ENCODE data around the gene LIX1.

The LIX1 gene

DNA sequence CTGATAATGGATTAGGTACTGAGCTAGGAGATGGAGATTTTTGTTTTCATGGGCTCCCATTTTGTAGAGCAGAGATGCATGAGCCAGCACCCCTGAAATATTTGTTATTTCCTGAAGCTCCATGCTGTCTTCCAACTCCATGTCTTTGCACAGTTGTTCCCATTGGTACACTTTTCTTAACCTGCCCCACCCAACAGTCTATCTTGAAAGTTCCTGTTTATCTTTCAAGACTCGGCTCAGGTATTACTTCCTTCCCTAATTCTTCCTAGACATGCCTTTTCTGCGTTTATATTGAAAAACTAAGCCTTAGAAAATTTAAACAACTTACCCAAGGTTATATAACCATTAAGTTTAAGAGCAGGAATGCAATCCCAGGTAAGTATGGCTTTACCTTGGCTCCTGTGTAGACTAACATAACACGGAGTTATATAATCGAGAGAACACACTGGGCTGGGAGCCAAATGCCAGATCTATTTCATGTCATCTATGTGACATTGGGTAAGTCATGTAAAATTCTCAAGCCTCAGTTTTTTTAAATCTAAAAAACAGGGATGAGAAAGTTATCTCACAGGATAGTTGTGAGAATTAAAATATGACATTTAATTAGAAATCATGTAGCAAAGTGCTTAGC lies 67.4 kb downstream of the LIX1 start:
- DNase-seq (ENCODE audit: low read depth in 2 of 2): no peak

DNA sequence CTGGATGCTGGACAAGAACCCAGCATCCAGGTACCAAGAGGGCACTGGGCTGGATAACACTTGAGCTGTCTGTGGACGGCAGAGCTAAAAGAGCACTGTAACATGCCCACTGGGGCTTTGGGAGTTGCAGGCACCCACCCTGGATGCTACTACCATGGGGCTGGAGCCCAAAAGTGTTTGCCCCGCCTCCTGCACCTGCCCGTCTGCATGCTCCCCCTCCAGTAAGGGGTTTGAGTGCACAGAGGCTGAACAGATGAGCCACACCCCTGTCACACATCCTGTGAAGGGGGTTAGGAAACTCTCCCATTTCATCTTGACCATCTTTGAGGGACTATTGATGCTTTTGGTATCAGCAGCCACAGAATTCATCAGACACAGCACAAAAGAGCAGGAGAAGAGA lies 69.0 kb downstream of the LIX1 start:
- DNase-seq (ENCODE audit: low read depth in 2 of 2): no peak

DNA sequence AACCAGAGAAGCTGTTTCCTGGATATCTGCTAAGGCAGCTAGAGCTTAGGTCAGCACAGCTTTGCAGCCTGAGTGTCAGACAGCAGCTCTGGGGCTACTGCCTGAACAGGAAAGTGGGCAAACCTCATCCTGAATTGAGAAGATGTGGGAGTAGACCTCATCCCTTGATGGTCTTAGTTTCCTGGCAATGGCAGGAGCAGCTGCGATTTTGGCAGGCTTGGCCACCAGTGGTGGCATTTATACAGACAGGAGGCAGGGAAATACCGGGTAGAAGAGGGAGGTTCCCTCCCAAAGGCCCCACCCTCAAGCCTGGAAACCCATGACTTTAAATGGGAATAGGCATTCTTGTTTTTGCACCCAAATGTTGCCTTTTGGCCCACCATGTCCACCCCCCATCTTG lies 69.7 kb downstream of the LIX1 start:
- DNase-seq (ENCODE audit: low read depth in 2 of 2): no peak

DNA sequence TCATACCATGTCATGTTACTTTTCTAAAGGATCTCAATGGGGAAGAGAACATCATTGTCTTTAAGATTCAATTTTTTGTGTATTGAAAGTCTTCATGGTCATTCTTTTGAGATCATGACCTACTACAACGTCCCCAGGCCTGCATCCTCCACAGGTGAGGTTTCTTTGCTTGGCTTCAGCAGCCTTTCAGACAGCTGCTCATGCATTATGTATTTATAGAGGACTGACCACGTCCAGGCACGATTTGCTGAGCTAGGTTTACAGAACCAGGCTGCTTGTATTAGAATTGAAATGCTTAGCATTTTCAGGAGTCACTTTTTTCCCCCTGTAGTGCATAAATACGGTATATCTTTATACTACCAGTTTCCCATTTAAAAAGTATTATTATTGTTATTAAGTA lies 70.4 kb downstream of the LIX1 start:
- DNase-seq (ENCODE audit: low read depth in 2 of 2): no peak

DNA sequence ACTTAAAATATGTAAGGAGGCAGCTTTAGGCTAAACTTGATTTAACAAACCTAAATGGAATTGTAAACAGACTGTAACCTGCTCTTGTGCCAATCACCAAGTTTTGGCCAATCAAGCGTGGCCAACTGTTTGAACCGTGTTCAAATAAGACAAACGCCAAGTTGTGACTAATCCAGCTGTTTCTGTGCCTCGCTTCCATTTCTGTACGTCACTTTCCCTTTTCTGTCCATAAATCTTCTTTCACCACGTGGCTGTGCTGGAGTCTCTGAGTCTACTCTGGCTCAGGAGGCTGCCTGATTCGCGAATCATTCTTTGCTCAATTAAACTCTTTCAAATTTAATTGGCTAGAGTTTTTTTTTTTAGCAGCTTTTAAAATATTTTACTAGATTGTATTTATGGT lies 71.3 kb downstream of the LIX1 start:
- no peak for DNase-seq (ENCODE audit: low read depth in 2 of 2)

DNA sequence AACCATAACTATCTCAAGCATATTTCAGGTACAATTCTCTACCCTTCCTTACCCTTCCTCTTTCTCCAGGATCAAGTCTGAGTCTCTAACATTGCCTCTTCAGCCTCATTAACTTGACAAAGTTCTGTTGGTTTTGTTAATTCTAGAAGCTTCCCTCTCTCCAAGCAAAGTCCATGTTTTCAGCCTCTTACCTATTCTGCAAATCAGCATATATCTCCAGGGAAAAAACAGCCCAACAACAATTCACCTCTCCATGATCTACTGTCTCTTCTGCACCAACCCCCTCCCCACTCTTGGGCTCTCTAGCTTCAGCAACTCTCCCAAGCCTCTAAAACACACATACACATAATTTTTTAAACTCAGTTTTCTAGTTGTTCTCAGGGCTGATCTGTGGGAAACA lies 72.2 kb downstream of the LIX1 start:
- DNase-seq (ENCODE audit: low read depth in 2 of 2): no peak

DNA sequence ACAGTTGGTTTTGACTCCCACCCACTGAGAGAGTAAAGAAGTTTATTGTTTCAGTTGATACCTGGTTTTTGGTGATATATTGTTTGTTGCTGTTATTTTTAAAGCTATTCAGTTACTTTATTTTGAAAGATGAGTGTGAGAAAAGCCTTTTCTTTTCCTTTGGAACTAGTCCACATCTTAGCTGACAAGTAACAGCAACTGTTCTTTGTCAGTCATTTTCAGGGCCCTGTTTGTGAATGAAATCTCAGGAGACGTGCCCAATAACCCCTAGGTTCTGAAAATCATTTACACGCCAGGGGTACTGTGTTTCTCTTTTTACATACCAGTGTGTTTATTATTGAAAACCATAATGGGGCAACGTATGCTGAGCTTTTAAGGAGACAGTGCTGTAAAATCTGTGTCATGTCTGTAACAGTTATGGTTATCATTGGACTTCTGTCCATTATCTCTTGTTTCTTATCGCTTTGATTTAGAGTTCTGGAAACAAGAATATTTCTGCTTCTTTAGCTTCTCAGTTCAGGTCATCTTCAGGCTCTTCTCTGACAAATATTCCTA lies 75.0 kb downstream of the LIX1 start:
- DNase-seq (ENCODE audit: low read depth in 2 of 2): no peak

DNA sequence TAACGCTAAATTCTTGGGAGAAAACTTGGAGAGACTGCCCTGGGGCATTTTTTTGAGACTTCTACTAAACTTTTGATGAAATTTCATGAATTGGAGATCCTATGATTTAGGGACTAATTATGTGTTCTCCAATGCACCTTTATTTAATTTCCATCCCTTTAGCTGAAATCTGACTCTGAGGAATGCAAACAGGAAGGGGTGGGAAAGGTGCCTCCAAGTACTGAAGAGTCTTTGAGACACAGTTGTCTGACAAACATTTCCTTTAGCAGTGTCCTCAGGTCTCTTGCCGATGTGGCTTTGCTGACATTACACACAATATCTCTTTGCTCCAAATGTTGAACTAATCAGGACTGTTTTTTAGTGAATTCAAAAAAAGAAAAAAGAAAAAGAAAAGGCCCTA lies 76.9 kb downstream of the LIX1 start:
- no peak for DNase-seq (ENCODE audit: low read depth in 2 of 2)

DNA sequence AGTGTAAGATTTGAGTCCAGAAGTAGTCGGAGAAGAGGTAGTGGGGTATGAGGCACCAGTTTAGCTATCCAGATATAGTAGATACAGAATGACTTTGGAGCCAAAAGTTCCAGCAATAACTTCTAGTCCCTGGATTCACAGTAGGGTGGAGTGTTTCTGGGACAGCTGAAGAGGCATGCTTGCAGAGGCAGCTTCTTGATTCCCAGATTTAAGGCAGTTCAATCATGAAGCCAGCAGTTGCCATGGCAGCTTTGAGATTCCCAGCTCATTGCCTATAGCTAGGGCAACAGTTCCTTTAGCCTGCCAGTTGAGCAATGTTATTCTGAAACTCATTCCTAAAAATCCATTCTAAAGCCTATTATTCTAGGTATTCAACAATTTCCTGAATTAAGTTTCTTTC lies 79.2 kb downstream of the LIX1 start:
- no peak for DNase-seq (ENCODE audit: low read depth in 2 of 2)

DNA sequence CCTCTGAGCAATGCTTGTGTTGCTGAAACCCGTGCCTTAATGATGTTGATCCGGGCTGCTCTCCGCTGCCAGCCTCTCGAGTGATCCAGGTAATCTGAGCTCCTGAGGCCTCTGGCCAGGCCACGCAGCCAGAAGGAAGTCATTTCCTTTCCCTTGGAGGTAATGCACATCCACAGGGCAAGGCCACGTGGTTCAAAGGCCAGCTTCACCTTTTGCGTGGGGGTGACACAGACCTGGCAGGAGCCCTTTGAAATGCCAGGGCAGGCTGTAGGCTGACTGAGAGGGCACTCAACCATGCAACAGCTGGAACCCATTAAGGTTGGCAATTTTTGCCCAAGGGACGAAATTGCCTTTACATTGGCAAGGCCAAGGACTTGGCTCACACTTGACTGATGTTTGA lies 80.4 kb downstream of the LIX1 start:
- DNase-seq (ENCODE audit: low read depth in 2 of 2): no peak

DNA sequence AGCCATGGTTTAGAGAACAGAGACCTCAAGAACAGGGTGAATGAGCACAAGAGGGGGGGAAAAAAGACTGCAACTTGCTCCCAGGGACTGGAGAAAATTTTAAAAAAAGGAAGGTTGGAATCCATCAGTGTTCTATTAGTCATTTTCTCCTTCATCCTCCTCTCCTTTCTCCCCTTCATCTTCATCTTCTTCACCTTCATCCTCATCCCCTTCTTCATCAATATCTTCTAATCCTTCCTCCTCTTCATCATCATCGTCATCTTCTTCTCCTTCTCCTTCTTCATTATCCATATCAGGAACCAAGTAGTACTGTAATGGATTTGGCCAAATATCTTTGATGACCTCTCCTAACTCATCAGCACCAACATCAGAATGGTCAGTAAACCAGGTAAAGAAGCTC lies 86.1 kb downstream of the LIX1 start:
- DNase-seq (ENCODE audit: low read depth in 2 of 2): no peak

DNA sequence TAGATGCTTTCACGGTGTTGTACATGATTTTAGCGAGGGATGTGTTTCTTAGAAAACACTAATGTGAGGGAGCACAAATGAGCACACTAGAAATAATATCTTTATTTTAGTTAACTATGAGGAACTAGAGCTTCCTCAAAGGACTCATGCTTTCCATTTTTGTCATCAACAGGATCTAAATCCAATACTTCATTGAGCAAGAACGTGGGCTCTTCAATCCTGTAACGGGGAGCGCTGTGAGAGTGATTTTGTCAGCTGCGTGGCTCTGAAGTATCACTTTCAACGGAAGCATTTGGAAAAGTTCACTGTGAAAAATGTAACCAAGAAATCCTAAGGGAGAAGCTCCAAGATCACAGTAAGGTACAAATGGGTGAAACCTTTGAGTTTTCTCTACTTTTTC lies 93.2 kb downstream of the LIX1 start:
- DNase-seq (ENCODE audit: low read depth in 2 of 2): no peak

DNA sequence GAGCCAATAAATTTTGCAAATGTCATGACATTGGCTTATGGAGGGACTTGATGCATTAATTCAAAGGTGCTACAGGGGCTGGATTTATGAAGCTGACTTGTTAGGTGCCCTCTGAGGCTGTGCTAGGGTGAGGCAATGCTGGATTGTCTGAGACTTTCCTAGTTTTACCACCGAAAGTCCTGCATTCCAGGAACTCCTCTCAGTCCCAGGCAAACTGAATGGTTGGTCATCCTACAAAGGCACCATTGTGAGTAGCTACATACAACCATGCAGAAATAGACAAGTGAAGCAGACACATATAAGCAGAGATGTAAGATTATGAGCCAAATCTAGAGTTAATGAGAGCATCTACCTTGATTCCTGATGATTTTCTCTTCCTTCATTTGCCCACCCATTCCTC lies 95.3 kb downstream of the LIX1 start:
- DNase-seq (ENCODE audit: low read depth in 2 of 2): no peak

DNA sequence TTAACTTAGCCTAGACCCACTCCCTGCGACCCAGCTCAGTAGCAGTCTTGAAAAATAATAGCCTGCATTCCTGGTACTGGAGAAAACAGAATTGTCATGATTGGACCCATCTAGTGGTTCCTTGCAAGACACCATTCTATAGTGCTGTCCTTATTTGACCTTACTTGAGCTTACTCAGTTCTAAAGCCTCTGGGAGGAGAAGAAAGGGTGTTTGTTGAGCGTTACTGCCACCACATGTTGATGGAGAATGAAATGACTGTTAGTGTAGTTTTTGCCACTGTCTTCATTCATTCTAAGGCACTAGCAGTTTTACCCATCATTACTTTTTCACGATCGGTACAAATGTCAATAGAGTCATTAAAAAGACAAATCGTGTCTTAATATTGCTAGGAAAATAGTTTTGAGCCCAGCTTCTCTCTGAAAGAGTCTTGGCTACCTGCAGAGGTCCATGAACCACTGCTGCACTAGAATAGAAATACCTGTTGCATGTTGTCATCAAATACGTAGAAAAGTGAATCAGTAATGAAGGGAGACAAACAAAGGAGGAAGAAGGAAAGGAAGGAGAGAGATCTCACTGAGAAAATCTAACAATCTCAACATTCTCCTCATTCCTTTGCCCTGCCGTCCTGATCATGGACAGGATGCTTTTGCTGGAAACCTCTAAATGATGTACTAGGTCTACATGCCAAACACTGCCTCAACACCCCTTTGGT lies 96.0 kb downstream of the LIX1 start:
- DNase-seq (ENCODE audit: low read depth in 2 of 2): no peak

DNA sequence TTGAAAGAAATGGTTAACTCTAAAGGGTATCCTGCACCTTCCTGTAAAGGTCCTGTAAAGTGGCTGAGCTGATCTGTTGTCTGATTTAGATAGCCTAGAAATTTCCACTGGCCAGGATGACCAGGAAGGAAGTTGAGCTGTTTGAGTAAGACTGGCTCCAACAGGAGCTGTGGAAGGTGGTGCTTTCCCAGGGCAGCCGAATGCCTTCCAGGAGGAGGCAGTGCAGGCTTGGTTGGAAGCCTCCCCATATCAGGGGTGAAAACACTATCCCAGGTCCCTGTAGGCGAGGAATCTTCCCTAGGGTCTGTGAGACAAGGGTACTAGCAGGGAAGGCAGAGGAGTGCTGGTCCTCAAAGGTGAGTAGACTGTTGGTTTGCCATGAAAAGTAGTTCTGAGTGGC lies 98.4 kb downstream of the LIX1 start:
- no peak for DNase-seq (ENCODE audit: low read depth in 2 of 2)

DNA sequence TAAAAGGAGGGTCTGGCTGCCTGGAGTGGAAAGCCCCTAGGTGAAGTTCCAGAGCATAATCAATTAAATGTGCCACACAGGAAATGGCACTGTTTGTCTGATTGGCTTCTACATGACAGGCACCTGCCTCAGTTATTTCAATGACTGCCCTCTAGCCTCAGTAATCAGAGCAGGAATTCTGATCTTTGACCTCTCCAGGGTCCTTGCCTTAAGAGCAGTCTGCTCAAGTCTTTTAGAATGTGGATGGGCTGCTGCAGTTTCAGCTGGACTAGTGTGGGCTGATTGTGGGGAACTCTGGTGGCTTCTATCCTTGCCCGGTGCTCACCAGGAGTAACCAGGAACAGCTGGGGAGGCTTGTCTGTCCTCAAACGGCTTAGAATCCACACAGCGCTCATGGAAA lies 98.9 kb downstream of the LIX1 start:
- DNase-seq (ENCODE audit: low read depth in 2 of 2): no peak

DNA sequence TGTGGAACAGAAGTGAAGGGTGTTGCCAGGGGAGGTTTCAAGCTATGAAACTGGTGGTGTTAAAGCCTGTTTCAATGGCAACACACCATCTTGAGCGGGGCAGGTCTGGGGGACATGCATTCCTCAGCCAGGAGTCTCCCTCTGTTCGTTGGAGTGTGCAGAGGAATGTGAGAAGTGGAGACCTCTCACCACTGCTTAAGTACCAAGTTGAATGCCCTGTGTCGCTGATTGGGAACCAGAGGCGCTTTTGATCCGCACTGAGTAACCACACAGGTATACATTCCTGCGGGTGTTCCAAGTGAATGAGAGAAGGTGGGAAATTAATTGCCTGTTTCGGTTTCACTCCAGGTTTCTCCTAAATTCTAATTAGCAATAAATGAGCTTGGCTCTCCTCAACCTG lies 99.4 kb downstream of the LIX1 start:
- DNase-seq (ENCODE audit: low read depth in 2 of 2): no peak

All from stimulated activated CD8-positive, alpha-beta memory T cell treated with anti-CD3 and anti-CD28 coated beads, Interleukin-7, amount 100 ng/mL, for 4 hours (primary cell).